Astrocyte of the spinal cord (primary cell): Measurements from ENCODE around the gene LRRC46.

Experiments
- DNase-seq: peaks from one replicate; pipeline ENCODE4 v3.0.0; 2011; ENCODE audit warnings: low read depth, low spot score
- H3K4me3 ChIP-seq: 2 replicates; pipeline ENCODE4 v1.5.1; 2011; ENCODE audit warnings: low read depth, mild to moderate bottlenecking, low read length, moderate library complexity
- CTCF ChIP-seq: IDR thresholded peaks from 2 replicates; pipeline ENCODE4 v1.5.1; 2012; ENCODE audit warnings: low read depth, mild to moderate bottlenecking, low read length, inconsistent platforms
- in situ Hi-C: cut with HindIII; loops from 2 replicates; pipeline ENCODE4 v1.10.0; 2017; ENCODE audit warnings: low sequenced_read_pairs

The LRRC46 gene

GRCh38 chr17:47813512-47814031 lies 17.9 kb upstream of the LRRC46 start:
- TF ChIP-seq CTCF: no peak
- DNase-seq: no peak
- no peak overlapping the region for H3K4me3 ChIP-seq
- in situ Hi-C loops: no loop called here

- TF ChIP-seq CTCF: no peak
- DNase-seq: no peak
- H3K4me3 ChIP-seq: no peak overlapping the region
- in situ Hi-C loops: no loop called here
Measured at GRCh38 chr17:47815106-47815918, 16.2 kb upstream of the LRRC46 start.

- H3K4me3 ChIP-seq: no peak overlapping the region
- TF ChIP-seq CTCF: no peak
- no peak for DNase-seq
- in situ Hi-C loops: no loop called here
Measured at GRCh38 chr17:47816111-47816735, 15.2 kb upstream of the LRRC46 start.

- no peak overlapping the region for H3K4me3 ChIP-seq
- in situ Hi-C loops: no loop called here
- TF ChIP-seq CTCF: no peak
- no peak for DNase-seq
Measured at GRCh38 chr17:47816947-47817346, 14.5 kb upstream of the LRRC46 start.

GRCh38 chr17:47818002-47818695 lies 13.3 kb upstream of the LRRC46 start:
- in situ Hi-C loops: no loop called here
- H3K4me3 ChIP-seq: no peak overlapping the region
- no peak for TF ChIP-seq CTCF
- DNase-seq: no peak

- no peak for DNase-seq
- in situ Hi-C loops: no loop called here
- no peak for TF ChIP-seq CTCF
- H3K4me3 ChIP-seq: no peak overlapping the region
Measured at GRCh38 chr17:47819475-47819874, 12.0 kb upstream of the LRRC46 start.
